Body of pancreas (tissue), 4 donors: ENCODE data around the gene PPP1R1B.

Experiments
- CTCF ChIP-seq, 7 experiments: fragments of 450-650 bp in 4 of 7; fragments of 200-600 bp in 3 of 7; sonication (generic) in 3 of 7; IDR thresholded peaks; one replicate each; pipeline ENCODE4 v1.5.1; 2016 to 2019; ENCODE audit warnings: antibody characterized with exemption in 7 of 7
- POLR2A ChIP-seq, 3 donors: fragments of 450-650 bp; IDR thresholded peaks; one replicate each; pipeline ENCODE4 v1.6.1; 2016; ENCODE audit warnings: antibody characterized with exemption in 3 of 3, mild to moderate bottlenecking in 2 of 3

- TF ChIP-seq CTCF (IDR thresholded peaks at IDR 0.05) (no peak), POLR2A (IDR thresholded peaks at IDR 0.05) (peak in 2 of 3 donors; percentile 57 to 70)
Measured at GRCh38 chr17:39626171-39627046, at the start of gene PPP1R1B.
